ENCODE data around the gene FBXO45.

DNA sequence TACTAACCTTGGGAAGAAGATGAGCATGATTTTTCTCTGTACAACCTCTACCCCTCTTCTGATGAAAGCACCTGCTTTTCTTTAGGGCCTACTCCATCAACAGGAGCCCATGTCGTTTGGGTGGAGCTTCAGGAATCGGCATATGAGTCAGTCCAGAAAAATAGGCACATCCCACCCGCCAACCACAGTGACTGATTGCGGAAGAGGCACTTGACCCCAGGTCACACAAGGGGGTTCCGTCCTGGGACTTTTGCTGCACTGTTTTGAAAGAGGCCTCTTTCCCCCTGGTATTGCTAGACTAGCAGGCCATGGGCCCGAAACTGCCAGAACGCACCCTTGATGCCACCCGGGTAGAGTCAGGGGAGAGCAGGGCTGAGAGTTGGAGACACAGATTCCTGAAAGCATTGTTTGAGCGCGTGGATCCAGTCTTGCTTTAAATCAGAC lies 51.7 kb downstream of the FBXO45 start:
- no peak for TF ChIP-seq EZH2 (IDR thresholded peaks at IDR 0.05; ENCODE audit: borderline replicate concordance, low read depth, low read length, severe bottlenecking)
- TF ChIP-seq, protein P1, sequence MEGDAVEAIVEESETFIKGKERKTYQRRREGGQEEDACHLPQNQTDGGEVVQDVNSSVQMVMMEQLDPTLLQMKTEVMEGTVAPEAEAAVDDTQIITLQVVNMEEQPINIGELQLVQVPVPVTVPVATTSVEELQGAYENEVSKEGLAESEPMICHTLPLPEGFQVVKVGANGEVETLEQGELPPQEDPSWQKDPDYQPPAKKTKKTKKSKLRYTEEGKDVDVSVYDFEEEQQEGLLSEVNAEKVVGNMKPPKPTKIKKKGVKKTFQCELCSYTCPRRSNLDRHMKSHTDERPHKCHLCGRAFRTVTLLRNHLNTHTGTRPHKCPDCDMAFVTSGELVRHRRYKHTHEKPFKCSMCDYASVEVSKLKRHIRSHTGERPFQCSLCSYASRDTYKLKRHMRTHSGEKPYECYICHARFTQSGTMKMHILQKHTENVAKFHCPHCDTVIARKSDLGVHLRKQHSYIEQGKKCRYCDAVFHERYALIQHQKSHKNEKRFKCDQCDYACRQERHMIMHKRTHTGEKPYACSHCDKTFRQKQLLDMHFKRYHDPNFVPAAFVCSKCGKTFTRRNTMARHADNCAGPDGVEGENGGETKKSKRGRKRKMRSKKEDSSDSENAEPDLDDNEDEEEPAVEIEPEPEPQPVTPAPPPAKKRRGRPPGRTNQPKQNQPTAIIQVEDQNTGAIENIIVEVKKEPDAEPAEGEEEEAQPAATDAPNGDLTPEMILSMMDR (IDR thresholded peaks at IDR 0.05; ENCODE audit: borderline replicate concordance, extremely low read depth, low read length, poor library complexity, severe bottlenecking): no peak
